ENCODE results near the gene WDR59.

Gene WDR59

GRCh38 chr16:74999609-75000480 is 14.9 kb upstream of the WDR59 start (continued):
- peak; percentile 45 for TF ChIP-seq PRDM10 (tag by site-specific recombination; IDR thresholded peaks at IDR 0.05)
- TF ChIP-seq ZNF2 (tag by site-specific recombination; IDR thresholded peaks at IDR 0.05), result no peak
- no peak for TF ChIP-seq ZNF596 (tag by site-specific recombination; IDR thresholded peaks at IDR 0.05)
- TF ChIP-seq ZNF324 (tag by site-specific recombination; IDR thresholded peaks at IDR 0.05), result no peak
- 0 out of 2 replicates have a peak, but pooled peaks have one; percentile 2 for TF ChIP-seq KLF16 (tag by site-specific recombination; IDR thresholded peaks at IDR 0.05)
- peak; percentile 48; the same call in 1 of the 2 replicates for TF ChIP-seq ZIC2 (tag by site-specific recombination; IDR thresholded peaks at IDR 0.05)
- TF ChIP-seq ZBTB17 (tag by site-specific recombination; IDR thresholded peaks at IDR 0.05), result peak; percentile 62
- no peak for TF ChIP-seq ZSCAN16 (tag by site-specific recombination; IDR thresholded peaks at IDR 0.05)
- peak; percentile 99 for TF ChIP-seq ZBTB20 (tag by site-specific recombination; IDR thresholded peaks at IDR 0.05)
- no peak for TF ChIP-seq KLF10 (tag by site-specific recombination; IDR thresholded peaks at IDR 0.05)
- TF ChIP-seq MYNN (tag by site-specific recombination; IDR thresholded peaks at IDR 0.05; ENCODE audit: borderline replicate concordance), result peak; percentile 88
- no peak for TF ChIP-seq ZNF473 (tag by site-specific recombination; IDR thresholded peaks at IDR 0.05)
- TF ChIP-seq ZNF335 (tag by site-specific recombination; conservative IDR thresholded peaks at IDR 0.05), result peak; percentile 68
- peak; percentile 31; the same call in 1 of the 2 replicates for TF ChIP-seq CTCF (tag by site-specific recombination; IDR thresholded peaks at IDR 0.05)
- no peak for TF ChIP-seq ZNF248 (tag by site-specific recombination; IDR thresholded peaks at IDR 0.05)
- no peak for TF ChIP-seq ZNF626 (tag by site-specific recombination; IDR thresholded peaks at IDR 0.05)
- no peak for TF ChIP-seq BCL11B (tag by site-specific recombination; IDR thresholded peaks at IDR 0.05; ENCODE audit: low read depth)
- TF ChIP-seq, protein P1, sequence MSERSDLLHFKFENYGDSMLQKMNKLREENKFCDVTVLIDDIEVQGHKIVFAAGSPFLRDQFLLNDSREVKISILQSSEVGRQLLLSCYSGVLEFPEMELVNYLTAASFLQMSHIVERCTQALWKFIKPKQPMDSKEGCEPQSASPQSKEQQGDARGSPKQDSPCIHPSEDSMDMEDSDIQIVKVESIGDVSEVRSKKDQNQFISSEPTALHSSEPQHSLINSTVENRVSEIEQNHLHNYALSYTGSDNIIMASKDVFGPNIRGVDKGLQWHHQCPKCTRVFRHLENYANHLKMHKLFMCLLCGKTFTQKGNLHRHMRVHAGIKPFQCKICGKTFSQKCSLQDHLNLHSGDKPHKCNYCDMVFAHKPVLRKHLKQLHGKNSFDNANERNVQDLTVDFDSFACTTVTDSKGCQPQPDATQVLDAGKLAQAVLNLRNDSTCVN (tag by site-specific recombination; optimal IDR thresholded peaks at IDR 0.05), result peak; percentile 40
- no peak for TF ChIP-seq ZNF747 (tag by site-specific recombination; IDR thresholded peaks at IDR 0.05)
- no peak for TF ChIP-seq ZNF114 (tag by site-specific recombination; IDR thresholded peaks at IDR 0.05)
- TF ChIP-seq, protein P2, sequence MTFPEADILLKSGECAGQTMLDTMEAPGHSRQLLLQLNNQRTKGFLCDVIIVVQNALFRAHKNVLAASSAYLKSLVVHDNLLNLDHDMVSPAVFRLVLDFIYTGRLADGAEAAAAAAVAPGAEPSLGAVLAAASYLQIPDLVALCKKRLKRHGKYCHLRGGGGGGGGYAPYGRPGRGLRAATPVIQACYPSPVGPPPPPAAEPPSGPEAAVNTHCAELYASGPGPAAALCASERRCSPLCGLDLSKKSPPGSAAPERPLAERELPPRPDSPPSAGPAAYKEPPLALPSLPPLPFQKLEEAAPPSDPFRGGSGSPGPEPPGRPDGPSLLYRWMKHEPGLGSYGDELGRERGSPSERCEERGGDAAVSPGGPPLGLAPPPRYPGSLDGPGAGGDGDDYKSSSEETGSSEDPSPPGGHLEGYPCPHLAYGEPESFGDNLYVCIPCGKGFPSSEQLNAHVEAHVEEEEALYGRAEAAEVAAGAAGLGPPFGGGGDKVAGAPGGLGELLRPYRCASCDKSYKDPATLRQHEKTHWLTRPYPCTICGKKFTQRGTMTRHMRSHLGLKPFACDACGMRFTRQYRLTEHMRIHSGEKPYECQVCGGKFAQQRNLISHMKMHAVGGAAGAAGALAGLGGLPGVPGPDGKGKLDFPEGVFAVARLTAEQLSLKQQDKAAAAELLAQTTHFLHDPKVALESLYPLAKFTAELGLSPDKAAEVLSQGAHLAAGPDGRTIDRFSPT (tag by site-specific recombination; IDR thresholded peaks at IDR 0.05), result peak; percentile 49; the same call in 1 of the 2 replicates
- TF ChIP-seq ZNF48 (tag by site-specific recombination; IDR thresholded peaks at IDR 0.05), result no peak

Measured in HEK293 (cell line).